GM23338 (cell line): ENCODE results near the gene C3orf62. TPM values are rescaled to one million over a fixed set of nuclear protein-coding genes. Genes with fewer than 3 reads are reported as not detected.

Experiments
- ATAC-seq: fragments of 200-7000 bp; cut with Tn5 transposase; 3 replicates; pipeline ENCODE4 v1.9.1; 2020
- DNase-seq: peaks from one replicate; pipeline ENCODE4 v3.0.0-alpha.2; 2015; ENCODE audit warnings: low spot score
- H2AFZ ChIP-seq: fragments of 200-600 bp; sonication (generic); 2 replicates; pipeline ENCODE4 v1.8.0; 2016; ENCODE audit warnings: antibody characterized with exemption, mild to moderate bottlenecking, moderate library complexity
- H3F3A ChIP-seq: fragments of 200-600 bp; sonication (generic); replicated peaks from 2 replicates; pipeline ENCODE4 v1.8.0; 2017; ENCODE audit warnings: antibody characterized with exemption, mixed run types, low read depth
- H3K27ac ChIP-seq: fragments of 200-600 bp; sonication (generic); 2 replicates; pipeline ENCODE4 v1.6.1; 2016; ENCODE audit warnings: low read depth
- H3K27me3 ChIP-seq: fragments of 200-600 bp; sonication (generic); 2 replicates; pipeline ENCODE4 v1.8.0; 2016; ENCODE audit warnings: mild to moderate bottlenecking, mixed run types, moderate library complexity; ENCODE audit not compliant: insufficient read depth
- H3K36me3 ChIP-seq: fragments of 200-600 bp; sonication (generic); 2 replicates; pipeline ENCODE4 v1.8.0; 2016; ENCODE audit warnings: mild to moderate bottlenecking; ENCODE audit not compliant: insufficient read depth
- H3K4me1 ChIP-seq: fragments of 200-600 bp; sonication (generic); 2 replicates; pipeline ENCODE4 v1.8.0; 2016; ENCODE audit warnings: mild to moderate bottlenecking, moderate library complexity; ENCODE audit not compliant: insufficient read depth
- H3K4me2 ChIP-seq: fragments of 200-600 bp; sonication (generic); 2 replicates; pipeline ENCODE4 v1.7.1; 2017; ENCODE audit warnings: mixed run types
- H3K4me3 ChIP-seq: fragments of 200-600 bp; sonication (generic); 2 replicates; pipeline ENCODE4 v1.6.1; 2016; ENCODE audit warnings: mixed run types
- H3K79me2 ChIP-seq: fragments of 200-600 bp; sonication (generic); replicated peaks from 2 replicates; pipeline ENCODE4 v1.8.0; 2017; ENCODE audit warnings: mild to moderate bottlenecking; ENCODE audit not compliant: insufficient read depth
- H3K9me2 ChIP-seq: fragments of 200-600 bp; sonication (generic); 2 replicates; pipeline ENCODE4 v1.8.0; 2017; ENCODE audit not compliant: insufficient read depth
- H4K20me1 ChIP-seq: fragments of 200-600 bp; sonication (generic); replicated peaks from 2 replicates; pipeline ENCODE4 v1.8.0; 2017; ENCODE audit warnings: mild to moderate bottlenecking; ENCODE audit not compliant: insufficient read depth
- H3K27ac Mint-ChIP-seq: 2 replicates; pipeline ENCODE4 v1.8.0; 2020; ENCODE audit warnings: inconsistent platforms, mild to moderate bottlenecking, moderate library complexity, mixed read lengths
- H3K27me3 Mint-ChIP-seq: 3 replicates; pipeline ENCODE4 v1.8.0; 2022; ENCODE audit warnings: low read depth, mild to moderate bottlenecking, moderate library complexity, mixed read lengths, inconsistent platforms; ENCODE audit not compliant: insufficient read depth, poor library complexity
- H3K36me3 Mint-ChIP-seq: 3 replicates; pipeline ENCODE4 v1.8.0; 2021; ENCODE audit warnings: low read depth, mild to moderate bottlenecking, inconsistent platforms, moderate library complexity, mixed read lengths
- H3K4me1 Mint-ChIP-seq: 3 replicates; pipeline ENCODE4 v1.8.0; 2020; ENCODE audit warnings: mild to moderate bottlenecking, inconsistent platforms, mixed read lengths
- H3K4me3 Mint-ChIP-seq: 3 replicates; pipeline ENCODE4 v1.8.0; 2021; ENCODE audit warnings: moderate library complexity, mild to moderate bottlenecking, inconsistent platforms, mixed read lengths
- H3K9me3 Mint-ChIP-seq: 3 replicates; pipeline ENCODE4 v1.8.0; 2020; ENCODE audit warnings: moderate library complexity, mild to moderate bottlenecking, inconsistent platforms, mixed read lengths
- CREB1 ChIP-seq: fragments of 250-450 bp; sonication (Bioruptor Pico); IDR thresholded peaks from 2 replicates; pipeline ENCODE4 v1.5.0; 2020; ENCODE audit warnings: low read depth, mild to moderate bottlenecking, moderate library complexity
- ETS1 ChIP-seq: IDR thresholded peaks from 2 replicates; pipeline ENCODE4 v1.6.1; 2016; ENCODE audit warnings: antibody characterized with exemption
- EZH2phosphoT487 ChIP-seq: fragments of 200-600 bp; sonication (generic); IDR thresholded peaks from one replicate; pipeline ENCODE4 v1.8.1; 2018; ENCODE audit warnings: antibody characterized with exemption; ENCODE audit not compliant: unreplicated experiment
- NANOG ChIP-seq: IDR thresholded peaks from 2 replicates; pipeline ENCODE4 v1.6.1; 2016; ENCODE audit warnings: antibody characterized with exemption, borderline replicate concordance
- POLR2AphosphoS5 ChIP-seq: IDR thresholded peaks from 2 replicates; pipeline ENCODE4 v1.6.1; 2016; ENCODE audit warnings: antibody characterized with exemption, low read depth
- REST ChIP-seq: IDR thresholded peaks from one replicate; pipeline ENCODE4 v1.6.1; 2018; ENCODE audit warnings: antibody characterized with exemption; ENCODE audit not compliant: unreplicated experiment
- STAT1 ChIP-seq: IDR thresholded peaks from one replicate; pipeline ENCODE4 v1.6.1; 2016; ENCODE audit warnings: antibody characterized with exemption; ENCODE audit not compliant: unreplicated experiment
- ZNF114 ChIP-seq: fragments of 250-450 bp; sonication (Bioruptor Pico); IDR thresholded peaks from 2 replicates; pipeline ENCODE4 v1.5.0; 2020; ENCODE audit warnings: mild to moderate bottlenecking, moderate library complexity
- ZNF331 ChIP-seq: fragments of 250-450 bp; sonication (Bioruptor Pico); IDR thresholded peaks from 2 replicates; pipeline ENCODE4 v1.5.0; 2020; ENCODE audit warnings: low read depth, mild to moderate bottlenecking, moderate library complexity
- polyA plus RNA-seq: library from polyadenylated mRNA; unstranded; fragments of >200 nt; fragmentation: Nextera tagmentation; extraction: Ambion mirVana; gene quantifications from 2 replicates; pipeline ENCODE4 v1.2.1, GENCODE V29; 2016
- total RNA-seq: library from RNA; depleted of rRNA; stranded (reverse); fragments of >200 nt; shearing (Covaris generic); gene quantifications from 2 replicates; pipeline ENCODE4 v1.2.3, GENCODE V29; 2014
- TF ChIP-seq, protein P1 (sequence below), 2 experiments: fragments of 200-600 bp in 1 of 2; sonication (generic) in 1 of 2; conservative IDR thresholded peaks; 2 replicates each; pipeline versions ENCODE4 v1.5.1 to v1.6.1; 2016 to 2017; ENCODE audit warnings: antibody characterized with exemption in 2 of 2, low read depth in 2 of 2, mild to moderate bottlenecking in 2 of 2, moderate library complexity in 1 of 2

The C3orf62 gene
- total and polyA plus RNA-seq, 2 experiments from 2014 or later = 1.6 to 2.4 TPM

DNA sequence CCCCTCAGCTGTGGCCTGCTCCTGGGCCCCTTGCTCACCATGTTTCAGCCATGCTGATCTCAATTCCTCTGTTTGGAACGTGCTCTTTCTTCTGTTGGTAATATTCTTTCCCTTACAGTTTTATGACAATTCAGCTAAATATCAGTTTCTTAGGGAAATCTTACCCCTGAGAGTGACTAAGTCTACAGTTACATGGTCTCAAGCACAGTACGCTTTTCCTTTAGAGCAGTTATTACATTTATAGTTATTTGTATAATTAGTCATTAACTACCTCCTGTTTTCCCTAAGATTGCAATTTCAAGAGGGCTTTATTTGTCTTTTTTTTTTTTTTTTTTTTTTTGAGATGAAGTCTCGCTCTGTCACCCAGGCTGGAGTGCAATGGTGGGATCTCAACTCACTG, 23.5 kb downstream of the C3orf62 start:
- no peak for TF ChIP-seq NANOG
- no peak for TF ChIP-seq EZH2phosphoT487
- TF ChIP-seq CREB1 (CRISPR knock-in tag) = no peak
- no peak for TF ChIP-seq REST
- TF ChIP-seq ETS1 = no peak
- no peak for TF ChIP-seq STAT1
- no peak for TF ChIP-seq ZNF331
- TF ChIP-seq, protein P1, sequence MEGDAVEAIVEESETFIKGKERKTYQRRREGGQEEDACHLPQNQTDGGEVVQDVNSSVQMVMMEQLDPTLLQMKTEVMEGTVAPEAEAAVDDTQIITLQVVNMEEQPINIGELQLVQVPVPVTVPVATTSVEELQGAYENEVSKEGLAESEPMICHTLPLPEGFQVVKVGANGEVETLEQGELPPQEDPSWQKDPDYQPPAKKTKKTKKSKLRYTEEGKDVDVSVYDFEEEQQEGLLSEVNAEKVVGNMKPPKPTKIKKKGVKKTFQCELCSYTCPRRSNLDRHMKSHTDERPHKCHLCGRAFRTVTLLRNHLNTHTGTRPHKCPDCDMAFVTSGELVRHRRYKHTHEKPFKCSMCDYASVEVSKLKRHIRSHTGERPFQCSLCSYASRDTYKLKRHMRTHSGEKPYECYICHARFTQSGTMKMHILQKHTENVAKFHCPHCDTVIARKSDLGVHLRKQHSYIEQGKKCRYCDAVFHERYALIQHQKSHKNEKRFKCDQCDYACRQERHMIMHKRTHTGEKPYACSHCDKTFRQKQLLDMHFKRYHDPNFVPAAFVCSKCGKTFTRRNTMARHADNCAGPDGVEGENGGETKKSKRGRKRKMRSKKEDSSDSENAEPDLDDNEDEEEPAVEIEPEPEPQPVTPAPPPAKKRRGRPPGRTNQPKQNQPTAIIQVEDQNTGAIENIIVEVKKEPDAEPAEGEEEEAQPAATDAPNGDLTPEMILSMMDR (conservative IDR thresholded peaks at IDR 0.05; ENCODE audit: low read depth in 2 of 2) = no peak
- TF ChIP-seq POLR2AphosphoS5 = no peak
- H3K27ac Mint-ChIP-seq = no peak overlapping the region
- no peak for ATAC-seq

DNA sequence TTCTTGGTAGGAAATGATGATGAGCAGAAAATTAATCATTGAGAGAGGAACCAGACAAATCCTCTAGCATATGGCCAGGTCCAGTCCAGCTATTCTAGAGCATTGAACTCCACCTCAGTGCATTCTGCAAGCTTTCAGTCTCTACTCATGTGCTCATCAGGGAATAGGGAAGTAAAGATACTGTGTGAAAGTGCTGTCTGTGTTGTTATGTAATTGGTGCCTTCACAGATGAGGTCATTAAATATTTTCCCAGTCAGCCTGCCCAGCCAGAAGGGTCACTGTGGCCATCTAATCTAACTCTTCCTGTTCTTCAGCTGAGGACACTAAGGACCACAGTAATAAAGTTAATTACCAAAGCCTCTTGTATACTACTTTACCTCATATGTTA, 28.2 kb downstream of the C3orf62 start:
- no peaks in the 10 kb centered on the region for H3K36me3 ChIP-seq
- no peak overlapping the region for H3K4me3 ChIP-seq
- H3K27ac Mint-ChIP-seq = no peak overlapping the region
- no peaks in the 10 kb centered on the region for H3K9me3 Mint-ChIP-seq
- H3K27ac ChIP-seq = no peak overlapping the region
- TF ChIP-seq EZH2phosphoT487 (no peak), ZNF331 (no peak), CREB1 (CRISPR knock-in tag) (no peak), NANOG (no peak), ETS1 (no peak), ZNF114 (no peak)
- TF ChIP-seq, protein P1 (conservative IDR thresholded peaks at IDR 0.05; ENCODE audit: low read depth in 2 of 2) = no peak
- no peak for ATAC-seq
- H3K4me1 ChIP-seq = no peaks in the 10 kb centered on the region
- no peaks in the 10 kb centered on the region for H4K20me1 ChIP-seq
- no peak overlapping the region for H3K4me2 ChIP-seq
- no peaks in the 10 kb centered on the region for H3K36me3 Mint-ChIP-seq
- peaks cover 7% of the 10 kb centered on the region for H3K27me3 Mint-ChIP-seq
- no peaks in the 10 kb centered on the region for H3K9me2 ChIP-seq
- no peak overlapping the region for H3K4me3 Mint-ChIP-seq
- H3K4me1 Mint-ChIP-seq = no peaks in the 10 kb centered on the region
- no peaks in the 10 kb centered on the region for H3F3A ChIP-seq
- H3K27me3 ChIP-seq = no peaks in the 10 kb centered on the region
- H3K79me2 ChIP-seq = no peaks in the 10 kb centered on the region
- H2AFZ ChIP-seq = no peak overlapping the region
- no peak for DNase-seq

More for the DNA sequence above, 23.5 kb downstream of the C3orf62 start:
- no peaks in the 10 kb centered on the region for H3F3A ChIP-seq
- H3K4me2 ChIP-seq = no peak overlapping the region
- no peak overlapping the region for H2AFZ ChIP-seq
- no peaks in the 10 kb centered on the region for H3K79me2 ChIP-seq
- Mint-ChIP-seq H3K27me3 (peaks cover 7% of the 10 kb centered on the region), H3K9me3 (no peaks in the 10 kb centered on the region), H3K36me3 (no peaks in the 10 kb centered on the region), H3K4me3 (no peak overlapping the region), H3K4me1 (no peaks in the 10 kb centered on the region)
- H3K27ac ChIP-seq = no peak overlapping the region
- H3K36me3 ChIP-seq = no peaks in the 10 kb centered on the region
- H4K20me1 ChIP-seq = no peaks in the 10 kb centered on the region
- no peaks in the 10 kb centered on the region for H3K4me1 ChIP-seq
- DNase-seq = no peak
- H3K9me2 ChIP-seq = no peaks in the 10 kb centered on the region
- H3K27me3 ChIP-seq = no peaks in the 10 kb centered on the region
- no peak overlapping the region for H3K4me3 ChIP-seq
